ENCODE measurements around the gene MRC1. TPM values are rescaled to one million over a fixed set of nuclear protein-coding genes. Genes with fewer than 3 reads are reported as not detected.

The MRC1 gene
- total RNA-seq, 1 experiment from 2014 or later, result 0.03 TPM

GRCh38 chr10:17795083-17795482 is 14.1 kb upstream of the MRC1 start:
- no peak for DNase-seq (ENCODE audit: low read depth)

DNA sequence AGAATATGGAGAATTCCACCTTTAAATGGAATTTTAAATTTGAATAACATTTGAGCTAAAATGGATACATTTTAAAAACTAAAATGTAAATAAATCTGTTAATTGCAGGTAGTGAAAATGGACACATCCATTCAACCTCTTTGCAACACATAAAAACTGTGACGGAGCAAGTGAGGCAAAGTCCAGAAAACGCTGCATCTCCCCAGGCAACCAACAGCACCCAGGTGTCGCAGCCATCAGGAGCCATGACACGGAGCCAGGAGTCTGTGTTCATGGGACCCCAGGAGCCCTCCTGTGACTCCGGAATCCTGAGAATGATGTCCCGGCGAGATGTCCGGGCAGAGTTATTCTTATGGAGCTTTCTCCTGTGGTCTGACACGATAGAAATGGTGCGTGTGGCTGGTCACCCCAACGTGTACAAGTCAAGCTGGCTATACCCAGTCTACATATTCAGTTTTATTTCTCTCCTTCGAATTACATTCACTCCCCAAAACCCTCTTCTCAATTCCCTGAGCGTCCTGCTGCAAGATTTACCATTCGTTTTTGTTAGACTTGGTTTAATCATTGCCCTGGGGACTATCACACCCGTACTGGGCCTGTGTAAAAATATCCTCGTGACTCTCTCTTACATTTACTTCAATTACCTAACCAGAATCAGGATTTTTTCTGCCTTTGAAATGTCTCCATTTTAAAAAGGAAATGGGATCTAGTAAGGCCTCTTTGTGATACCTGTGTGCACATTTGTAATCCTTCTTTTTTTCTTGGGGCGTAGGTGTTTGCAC is 13.1 kb upstream of the MRC1 start:
- no peak for DNase-seq (ENCODE audit: low read depth)

DNA sequence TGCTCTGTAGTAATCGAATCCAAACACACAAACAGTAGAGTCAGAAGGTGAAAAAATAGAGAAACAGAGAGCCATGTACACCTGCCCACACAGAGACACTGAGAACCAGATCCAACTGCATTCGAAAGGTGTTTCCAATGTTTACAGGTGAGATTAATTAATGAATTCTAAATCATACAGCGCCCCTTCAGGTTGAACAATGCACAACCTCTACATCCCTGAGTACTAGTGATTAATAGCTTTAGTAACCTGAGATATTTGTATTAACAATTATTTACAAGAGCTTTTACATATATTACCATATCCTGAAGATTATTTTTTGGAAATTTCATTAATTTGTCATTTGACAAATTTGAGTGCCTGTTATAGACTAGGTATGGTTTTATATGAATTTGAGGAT is 7.6 kb upstream of the MRC1 start:
- no peak for DNase-seq (ENCODE audit: low read depth)

DNA sequence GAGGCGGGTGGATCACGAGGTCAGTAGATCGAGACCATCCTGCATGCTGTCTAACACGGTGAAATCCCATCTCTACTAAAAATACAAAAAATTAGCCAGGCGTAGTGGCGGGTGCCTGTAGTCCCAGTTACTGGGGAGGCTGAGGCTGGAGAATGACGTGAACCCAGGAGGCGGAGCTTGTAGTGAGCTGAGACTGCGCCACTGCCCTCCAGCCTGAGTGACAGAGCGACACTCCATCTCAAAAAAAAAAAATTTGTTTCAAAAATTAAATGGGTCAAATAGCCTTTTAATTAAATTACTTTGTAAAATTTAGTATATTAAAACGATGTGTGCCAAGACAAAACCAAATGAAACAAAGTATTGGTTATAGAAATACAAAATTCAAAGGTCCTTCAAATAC is 6.8 kb upstream of the MRC1 start:
- DNase-seq (ENCODE audit: low read depth), result no peak

- peak; percentile 11 for DNase-seq (ENCODE audit: low read depth)
Measured at GRCh38 chr10:17802976-17803375, 6.2 kb upstream of the MRC1 start.

- DNase-seq (ENCODE audit: low read depth), result no peak
Measured at GRCh38 chr10:17805330-17805729, 3.8 kb upstream of the MRC1 start.

- peak; percentile 36 for DNase-seq (ENCODE audit: low read depth)
Measured at GRCh38 chr10:17805921-17806577, 3.1 kb upstream of the MRC1 start.

- no peak for DNase-seq (ENCODE audit: low read depth)
Measured at GRCh38 chr10:17811146-17811865, 2.2 kb downstream of the MRC1 start.

- DNase-seq (ENCODE audit: low read depth), result no peak
Measured at GRCh38 chr10:17814973-17815372, 5.8 kb downstream of the MRC1 start.

DNA sequence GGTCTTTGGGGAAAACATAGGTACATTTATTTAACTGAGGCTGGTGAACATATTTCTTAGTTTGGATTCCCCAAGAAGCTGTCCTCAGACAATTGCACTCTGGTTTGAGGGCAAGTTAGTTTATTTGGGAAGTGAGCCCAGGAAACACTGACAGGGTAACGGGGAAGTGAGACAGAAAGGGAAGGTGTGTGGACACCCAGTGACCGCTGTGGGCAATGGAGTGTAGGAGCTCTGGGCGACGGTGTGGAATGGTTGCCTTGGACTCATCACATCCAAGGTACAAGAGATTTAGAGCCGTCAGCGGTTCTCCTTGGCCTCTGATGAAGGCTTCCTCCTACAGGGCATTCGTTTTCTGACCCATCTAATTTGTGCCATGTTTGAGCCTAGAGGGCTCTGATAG is 7.1 kb downstream of the MRC1 start:
- DNase-seq (ENCODE audit: low read depth), result no peak

DNA sequence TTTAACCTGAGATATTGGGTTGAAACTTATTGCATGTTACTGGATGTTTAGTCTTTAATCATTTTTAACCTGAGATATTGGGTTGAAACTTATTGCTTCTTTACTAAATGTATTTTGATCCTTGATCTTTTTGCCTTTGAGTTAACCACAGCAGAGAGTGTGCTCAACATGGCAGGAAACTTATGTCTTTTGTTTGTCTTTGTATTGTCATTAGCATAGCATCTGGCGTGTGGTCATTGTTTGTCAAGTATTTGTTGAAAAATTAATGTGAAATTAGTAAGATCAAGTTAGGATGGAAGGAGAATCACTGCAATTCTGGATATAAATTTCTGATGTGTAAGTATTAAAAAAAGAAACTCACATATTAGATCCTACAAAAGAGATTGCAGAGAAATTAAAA is 8.2 kb downstream of the MRC1 start:
- no peak for DNase-seq (ENCODE audit: low read depth)

GRCh38 chr10:17817790-17818189 is 8.6 kb downstream of the MRC1 start:
- DNase-seq (ENCODE audit: low read depth), result no peak

DNA sequence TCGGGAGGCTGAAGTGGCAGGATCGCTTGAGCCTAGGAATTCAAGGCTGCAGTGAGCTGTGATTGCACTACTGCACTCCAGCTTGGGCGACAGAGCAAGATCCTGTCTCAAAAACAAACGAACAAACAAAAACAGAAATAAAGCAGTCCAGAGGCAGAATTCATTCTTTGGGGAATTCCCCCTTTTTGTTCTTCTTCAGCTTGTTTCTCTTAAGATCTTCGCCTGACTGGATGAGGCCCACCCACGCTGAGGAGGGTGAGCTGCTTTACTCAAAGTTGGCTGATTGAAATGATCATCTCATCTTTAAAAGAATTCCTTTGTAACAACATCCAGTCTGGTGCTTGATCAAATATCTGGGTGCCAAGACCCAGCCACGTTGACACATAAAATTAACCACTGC is 10.7 kb downstream of the MRC1 start:
- no peak for DNase-seq (ENCODE audit: low read depth)

- no peak for DNase-seq (ENCODE audit: low read depth)
Measured at GRCh38 chr10:17820943-17821342, 11.8 kb downstream of the MRC1 start.

- no peak for DNase-seq (ENCODE audit: low read depth)
Measured at GRCh38 chr10:17821893-17822292, 12.7 kb downstream of the MRC1 start.

- DNase-seq (ENCODE audit: low read depth), result no peak
Measured at GRCh38 chr10:17831341-17831740, 22.2 kb downstream of the MRC1 start.

DNA sequence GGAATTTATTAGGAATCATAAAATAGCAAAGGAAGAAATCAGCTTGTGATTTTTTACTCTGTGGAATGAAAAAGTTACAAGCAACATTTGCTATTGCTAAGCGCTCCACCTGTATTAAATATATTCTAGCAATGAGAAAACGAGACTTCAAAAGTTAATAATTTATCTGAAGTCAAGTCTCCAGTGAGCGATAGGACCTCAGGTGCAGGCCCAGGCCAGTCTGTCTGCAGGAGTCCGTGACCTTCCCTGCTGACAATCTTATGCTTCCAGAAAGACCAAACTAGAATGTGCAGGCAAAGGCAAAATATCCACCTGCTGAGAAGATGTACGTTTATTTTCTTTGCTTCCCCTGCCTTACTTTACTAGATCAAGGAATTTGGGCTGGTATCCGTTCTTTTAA is 22.7 kb downstream of the MRC1 start:
- no peak for DNase-seq (ENCODE audit: low read depth)

- no peak for DNase-seq (ENCODE audit: low read depth)
Measured at GRCh38 chr10:17833656-17834055, 24.5 kb downstream of the MRC1 start.

GRCh38 chr10:17835688-17836087 is 26.5 kb downstream of the MRC1 start:
- peak; percentile 96 for DNase-seq (ENCODE audit: low read depth)

GRCh38 chr10:17836942-17837341 is 27.8 kb downstream of the MRC1 start:
- DNase-seq (ENCODE audit: low read depth), result peak; percentile 69

GRCh38 chr10:17838080-17838648 is 29.0 kb downstream of the MRC1 start:
- no peak for DNase-seq (ENCODE audit: low read depth)

GRCh38 chr10:17841050-17841449 is 31.9 kb downstream of the MRC1 start:
- DNase-seq (ENCODE audit: low read depth), result peak; percentile 47

Measured in HT1080 (cell line).